GM18505 (cell line): Measurements from ENCODE around the gene SH3BP1.
"Not testable (repeated sequence)": the region's sequence is repeated elsewhere in the genome, so short reads cannot be mapped to it uniquely, and the experiment has no call there.

Experiments
- ATAC-seq: cut with Tn5 transposase; IDR thresholded peaks from one replicate; pipeline ENCODE4 v1.9.1; 2021; ENCODE audit not compliant: unreplicated experiment
- POLR2A ChIP-seq: IDR thresholded peaks from 4 replicates; pipeline ENCODE4 v1.6.1; 2011; ENCODE audit warnings: borderline replicate concordance; ENCODE audit not compliant: insufficient read depth, insufficient read length; ENCODE audit errors: extremely low read depth

The SH3BP1 gene

GRCh38 chr22:37607935-37608476 is 31.5 kb upstream of the SH3BP1 start:
- no peak for TF ChIP-seq POLR2A
- no peak for ATAC-seq

GRCh38 chr22:37608477-37609239 is 30.8 kb upstream of the SH3BP1 start, which contains the start of gene GGA1:
TSS of gene GGA1 (plus strand) at chr22:37608834. CDS start at chr22:37608861, 27 bp downstream.
- peak; percentile 37 for TF ChIP-seq POLR2A
- peak; percentile 83 for ATAC-seq

GRCh38 chr22:37609240-37610152 is 30.0 kb upstream of the SH3BP1 start:
- ATAC-seq, result no peak
- TF ChIP-seq POLR2A, result no peak

GRCh38 chr22:37610153-37610475 is 29.4 kb upstream of the SH3BP1 start:
- ATAC-seq, result not testable (repeated sequence)

GRCh38 chr22:37610480-37611129 is 28.9 kb upstream of the SH3BP1 start:
- TF ChIP-seq POLR2A, result no peak
- ATAC-seq, result no peak

- ATAC-seq, result no peak
Measured at GRCh38 chr22:37611207-37611606, 28.3 kb upstream of the SH3BP1 start.

GRCh38 chr22:37616201-37617083 is 23.0 kb upstream of the SH3BP1 start:
- no peak for TF ChIP-seq POLR2A
- ATAC-seq, result no peak

More at GRCh38 chr22:37611207-37611606, 28.3 kb upstream of the SH3BP1 start:
- no peak for TF ChIP-seq POLR2A

GRCh38 chr22:37617431-37617830 is 22.0 kb upstream of the SH3BP1 start:
- no peak for TF ChIP-seq POLR2A
- no peak for ATAC-seq

- TF ChIP-seq POLR2A, result no peak
- no peak for ATAC-seq
Measured at GRCh38 chr22:37618072-37618656, 21.3 kb upstream of the SH3BP1 start.

- TF ChIP-seq POLR2A, result no peak
- ATAC-seq, result no peak
Measured at GRCh38 chr22:37618674-37619073, 20.8 kb upstream of the SH3BP1 start.

GRCh38 chr22:37619991-37620390 is 19.5 kb upstream of the SH3BP1 start:
- TF ChIP-seq POLR2A, result no peak
- ATAC-seq, result no peak

GRCh38 chr22:37621352-37621860 is 18.1 kb upstream of the SH3BP1 start:
- TF ChIP-seq POLR2A, result no peak

More at GRCh38 chr22:37621352-37621860, 18.1 kb upstream of the SH3BP1 start:
- no peak for ATAC-seq
